Measurements from ENCODE around the gene MPPED2.
A peak's percentile ranks its signal among the peaks of the same experiment; 100 is the strongest.
"Not testable (repeated sequence)": the region's sequence is repeated elsewhere in the genome, so short reads cannot be mapped to it uniquely, and the experiment has no call there.

The MPPED2 gene

DNA sequence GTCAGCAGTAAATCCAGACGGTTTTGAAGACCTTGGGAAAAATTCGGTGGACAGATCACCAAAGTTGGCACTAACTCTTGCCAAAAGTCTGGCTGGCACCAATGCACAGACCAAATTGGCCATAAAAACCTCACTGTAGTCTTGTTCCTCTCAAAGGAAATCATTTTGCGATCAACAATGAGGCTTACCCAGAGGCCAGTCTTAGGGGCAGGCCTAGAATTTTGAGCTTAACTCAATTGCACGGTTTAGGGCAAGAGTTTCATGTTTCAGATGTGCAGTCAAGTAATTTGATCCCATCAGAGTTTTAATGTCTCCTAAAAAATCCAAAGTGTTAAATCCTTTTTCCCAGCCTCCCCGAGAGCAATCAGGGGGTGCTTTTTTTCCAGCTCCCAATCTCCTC, 19.0 kb downstream of the MPPED2 start:
- no peak for DNase-seq (ENCODE audit: low read depth, low spot score)
- TF ChIP-seq, protein P1, sequence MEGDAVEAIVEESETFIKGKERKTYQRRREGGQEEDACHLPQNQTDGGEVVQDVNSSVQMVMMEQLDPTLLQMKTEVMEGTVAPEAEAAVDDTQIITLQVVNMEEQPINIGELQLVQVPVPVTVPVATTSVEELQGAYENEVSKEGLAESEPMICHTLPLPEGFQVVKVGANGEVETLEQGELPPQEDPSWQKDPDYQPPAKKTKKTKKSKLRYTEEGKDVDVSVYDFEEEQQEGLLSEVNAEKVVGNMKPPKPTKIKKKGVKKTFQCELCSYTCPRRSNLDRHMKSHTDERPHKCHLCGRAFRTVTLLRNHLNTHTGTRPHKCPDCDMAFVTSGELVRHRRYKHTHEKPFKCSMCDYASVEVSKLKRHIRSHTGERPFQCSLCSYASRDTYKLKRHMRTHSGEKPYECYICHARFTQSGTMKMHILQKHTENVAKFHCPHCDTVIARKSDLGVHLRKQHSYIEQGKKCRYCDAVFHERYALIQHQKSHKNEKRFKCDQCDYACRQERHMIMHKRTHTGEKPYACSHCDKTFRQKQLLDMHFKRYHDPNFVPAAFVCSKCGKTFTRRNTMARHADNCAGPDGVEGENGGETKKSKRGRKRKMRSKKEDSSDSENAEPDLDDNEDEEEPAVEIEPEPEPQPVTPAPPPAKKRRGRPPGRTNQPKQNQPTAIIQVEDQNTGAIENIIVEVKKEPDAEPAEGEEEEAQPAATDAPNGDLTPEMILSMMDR (IDR thresholded peaks at IDR 0.05; ENCODE audit: low read depth, low read length): no peak
- no peak overlapping the region for H3K4me3 ChIP-seq (ENCODE audit: low read depth, low read length)
- in situ Hi-C loops (cut with HindIII; ENCODE audit: low sequenced_read_pairs): no loop called here

DNA sequence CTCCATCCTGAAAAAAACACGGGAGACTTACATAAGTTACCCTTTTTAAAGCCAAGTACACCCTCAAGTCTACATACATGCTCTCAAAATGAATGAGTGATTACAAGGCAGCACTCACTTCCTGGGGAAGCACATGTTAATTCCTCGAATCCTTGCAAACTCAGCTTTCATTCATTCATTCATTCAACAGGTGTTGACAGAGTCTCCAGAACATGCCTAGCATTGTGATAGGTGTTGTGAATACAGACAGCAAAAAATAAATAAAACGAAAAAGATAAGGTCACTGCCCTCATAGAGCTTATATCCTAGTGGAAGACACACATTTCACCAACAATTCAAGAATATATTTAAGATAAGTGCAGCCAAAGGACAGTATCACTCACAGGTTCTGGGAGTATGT, 19.7 kb downstream of the MPPED2 start:
- in situ Hi-C loops (cut with HindIII; ENCODE audit: low sequenced_read_pairs): no loop called here
- TF ChIP-seq, protein P1 (IDR thresholded peaks at IDR 0.05; ENCODE audit: low read depth, low read length): no peak
- no peak for DNase-seq (ENCODE audit: low read depth, low spot score)
- H3K4me3 ChIP-seq (ENCODE audit: low read depth, low read length): no peak overlapping the region

DNA sequence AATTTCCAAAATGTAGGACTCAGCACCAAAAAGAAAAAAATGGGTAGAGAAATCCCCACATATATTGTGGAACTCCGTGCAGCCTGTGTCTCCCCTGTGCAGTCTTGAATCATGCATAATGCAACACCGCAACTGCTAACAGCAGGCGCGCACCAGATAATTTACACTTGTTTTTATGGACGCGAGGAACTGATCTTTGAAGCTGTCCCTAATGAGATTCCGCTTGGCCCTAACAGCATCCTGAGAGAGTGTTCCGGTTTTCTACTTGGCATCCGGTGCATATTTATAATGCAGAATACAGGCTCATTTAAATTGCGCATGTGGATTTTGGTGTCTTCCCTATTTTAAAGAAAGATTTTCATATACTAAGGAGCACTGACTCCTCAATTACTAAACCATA, 21.1 kb downstream of the MPPED2 start:
- no peak for DNase-seq (ENCODE audit: low read depth, low spot score)
- TF ChIP-seq, protein P1 (IDR thresholded peaks at IDR 0.05; ENCODE audit: low read depth, low read length): no peak
- H3K4me3 ChIP-seq (ENCODE audit: low read depth, low read length): no peak overlapping the region
- in situ Hi-C loops (cut with HindIII; ENCODE audit: low sequenced_read_pairs): no loop called here

DNA sequence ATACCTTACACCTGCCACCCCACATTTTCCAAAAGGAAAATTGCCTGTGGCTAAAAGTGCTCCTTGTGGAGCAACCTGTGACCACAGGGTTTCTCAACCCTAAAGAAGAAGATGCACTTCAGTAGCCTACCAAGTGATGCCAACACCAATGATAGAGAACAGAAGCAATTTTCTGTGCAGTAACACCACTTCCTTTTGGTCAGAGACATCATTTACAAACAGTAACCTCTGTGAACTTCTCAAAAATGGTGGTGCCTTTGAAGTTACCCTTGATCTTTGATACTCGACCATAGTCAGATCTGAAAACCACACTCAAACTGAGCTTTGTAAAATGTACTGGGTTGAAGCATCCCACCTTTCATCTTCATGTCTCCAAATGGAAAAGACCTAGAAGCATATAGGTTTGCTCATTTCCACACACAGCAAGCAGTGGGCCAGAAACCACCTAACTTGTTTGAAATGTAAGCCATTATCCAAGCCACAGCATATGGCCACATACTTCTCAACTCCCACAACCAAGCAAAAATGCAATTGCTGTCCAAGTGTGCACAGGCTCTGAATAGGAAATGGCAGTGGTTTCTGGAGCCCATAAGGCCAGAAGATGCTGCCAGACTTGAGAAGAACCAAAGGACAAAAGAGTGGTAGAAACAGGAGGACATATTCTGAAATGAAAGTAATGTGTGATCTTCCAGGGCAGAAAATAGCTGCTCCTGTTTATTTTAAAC, 24.3 kb downstream of the MPPED2 start:
- TF ChIP-seq, protein P1 (IDR thresholded peaks at IDR 0.05; ENCODE audit: low read depth, low read length): no peak
- H3K4me3 ChIP-seq (ENCODE audit: low read depth, low read length): no peak overlapping the region
- in situ Hi-C loops (cut with HindIII; ENCODE audit: low sequenced_read_pairs): no loop called here
- DNase-seq (ENCODE audit: low read depth, low spot score): peak; percentile 49

DNA sequence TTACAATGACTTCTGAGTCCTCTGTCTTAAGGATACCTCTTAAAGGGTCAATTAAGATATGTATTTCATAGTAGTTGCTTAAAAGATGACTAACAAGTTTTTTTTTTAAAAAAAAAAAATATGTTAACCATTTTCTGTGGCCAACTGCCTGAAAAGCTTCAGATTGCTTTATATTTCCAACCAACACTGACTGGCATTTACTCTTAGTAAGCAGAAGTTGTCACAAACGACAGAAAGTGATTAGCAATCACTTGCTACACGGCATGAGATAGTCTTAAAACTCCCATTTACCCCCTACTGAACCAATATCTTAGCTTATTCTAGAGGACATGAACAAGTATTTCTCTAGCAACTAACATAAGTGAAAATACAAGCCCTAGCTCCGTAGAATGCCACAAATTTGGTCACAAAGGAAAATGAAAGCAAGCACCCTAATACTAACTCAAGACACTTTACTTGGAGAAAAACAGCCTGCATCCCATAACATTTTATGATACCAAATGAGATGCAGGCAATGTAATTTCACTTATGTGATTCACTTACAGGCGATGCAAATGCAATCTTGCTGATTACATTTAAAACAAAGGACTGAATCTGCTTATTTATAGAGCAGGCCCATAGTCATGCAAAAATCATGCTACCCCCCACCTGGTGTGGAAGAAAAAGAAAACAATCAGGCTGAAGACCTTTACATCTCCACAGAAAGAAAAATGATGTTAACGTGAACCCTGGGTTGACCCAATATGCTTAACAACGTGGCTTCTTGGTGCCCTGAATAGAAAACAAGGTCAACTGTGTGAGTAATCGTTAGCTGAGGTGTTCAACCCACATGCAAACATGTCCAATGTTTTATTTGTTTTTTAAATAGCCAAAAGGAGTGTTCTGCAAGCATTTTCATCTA, 25.7 kb downstream of the MPPED2 start:
- H3K4me3 ChIP-seq (ENCODE audit: low read depth, low read length): no peak overlapping the region
- in situ Hi-C loops (cut with HindIII; ENCODE audit: low sequenced_read_pairs): no loop called here
- peak; percentile 31 for DNase-seq (ENCODE audit: low read depth, low spot score)
- TF ChIP-seq, protein P1 (IDR thresholded peaks at IDR 0.05; ENCODE audit: low read depth, low read length): no peak

DNA sequence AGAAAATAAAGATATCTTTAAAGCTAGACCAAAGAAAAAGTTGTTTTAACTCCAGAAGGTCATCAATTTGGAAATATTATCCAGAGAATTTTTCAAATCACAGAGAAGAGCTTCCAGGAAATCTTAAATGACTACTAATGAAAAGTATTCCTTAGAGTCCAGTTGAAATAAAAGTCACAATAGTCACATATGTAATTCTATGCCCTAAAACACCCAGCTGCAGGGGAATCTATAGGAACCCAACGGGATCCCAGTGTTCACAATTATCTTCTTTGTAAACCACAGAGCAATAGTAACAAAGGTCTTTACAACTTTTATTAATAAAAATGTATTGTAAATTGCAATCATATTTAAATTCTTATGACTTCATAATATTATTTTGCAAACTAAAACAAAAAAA, 27.1 kb downstream of the MPPED2 start:
- in situ Hi-C loops (cut with HindIII; ENCODE audit: low sequenced_read_pairs): no loop called here
- TF ChIP-seq, protein P1 (IDR thresholded peaks at IDR 0.05; ENCODE audit: low read depth, low read length): no peak
- DNase-seq (ENCODE audit: low read depth, low spot score): no peak
- H3K4me3 ChIP-seq (ENCODE audit: low read depth, low read length): no peak overlapping the region

DNA sequence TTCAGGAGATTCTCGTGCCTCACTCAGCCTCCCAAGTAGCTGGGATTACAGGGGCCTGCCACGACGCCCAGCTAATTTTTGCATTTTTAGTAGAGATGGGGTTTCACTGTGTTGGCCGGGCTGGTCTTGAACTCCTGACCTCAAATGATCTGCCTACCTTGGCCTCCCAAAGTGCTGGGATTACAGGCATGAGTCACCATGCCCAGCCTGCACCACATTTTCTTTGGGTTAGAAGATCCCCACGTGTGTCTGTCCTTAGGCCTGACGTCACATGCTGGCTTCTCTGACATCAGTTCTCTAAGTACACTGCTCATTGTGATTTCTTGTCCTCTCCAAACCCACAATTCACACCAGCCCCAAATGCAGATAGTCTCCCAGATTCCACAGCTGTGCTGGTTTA, 31.6 kb downstream of the MPPED2 start:
- H3K4me3 ChIP-seq (ENCODE audit: low read depth, low read length); DNase-seq (ENCODE audit: low read depth, low spot score); in situ Hi-C loops (cut with HindIII; ENCODE audit: low sequenced_read_pairs): not testable (repeated sequence)
